SH-SY5Y (cell line): ENCODE data around the gene ABR.

Source experiments
- GATA2 ChIP-seq: IDR thresholded peaks from 2 replicates; pipeline ENCODE4 v1.6.1; 2011; ENCODE audit warnings: mild to moderate bottlenecking, low read depth, low read length
- GATA3 ChIP-seq: IDR thresholded peaks from 2 replicates; pipeline ENCODE4 v1.6.1; 2011; ENCODE audit warnings: low read depth, mild to moderate bottlenecking, low read length, moderate library complexity

GRCh38 chr17:1069847-1070246, 109.9 kb downstream of the ABR start:
- TF ChIP-seq GATA2 (no peak), GATA3 (no peak)
